ENCODE measurements around the gene TMEM61. TPM values are rescaled to one million over a fixed set of nuclear protein-coding genes. Genes with fewer than 3 reads are reported as not detected.
A peak's percentile ranks its signal among the peaks of the same experiment; 100 is the strongest.
"Not testable (repeated sequence)": the region's sequence is repeated elsewhere in the genome, so short reads cannot be mapped to it uniquely, and the experiment has no call there.

Gene TMEM61
- total RNA-seq, 2 donors from 2014 or later: not detected

DNA sequence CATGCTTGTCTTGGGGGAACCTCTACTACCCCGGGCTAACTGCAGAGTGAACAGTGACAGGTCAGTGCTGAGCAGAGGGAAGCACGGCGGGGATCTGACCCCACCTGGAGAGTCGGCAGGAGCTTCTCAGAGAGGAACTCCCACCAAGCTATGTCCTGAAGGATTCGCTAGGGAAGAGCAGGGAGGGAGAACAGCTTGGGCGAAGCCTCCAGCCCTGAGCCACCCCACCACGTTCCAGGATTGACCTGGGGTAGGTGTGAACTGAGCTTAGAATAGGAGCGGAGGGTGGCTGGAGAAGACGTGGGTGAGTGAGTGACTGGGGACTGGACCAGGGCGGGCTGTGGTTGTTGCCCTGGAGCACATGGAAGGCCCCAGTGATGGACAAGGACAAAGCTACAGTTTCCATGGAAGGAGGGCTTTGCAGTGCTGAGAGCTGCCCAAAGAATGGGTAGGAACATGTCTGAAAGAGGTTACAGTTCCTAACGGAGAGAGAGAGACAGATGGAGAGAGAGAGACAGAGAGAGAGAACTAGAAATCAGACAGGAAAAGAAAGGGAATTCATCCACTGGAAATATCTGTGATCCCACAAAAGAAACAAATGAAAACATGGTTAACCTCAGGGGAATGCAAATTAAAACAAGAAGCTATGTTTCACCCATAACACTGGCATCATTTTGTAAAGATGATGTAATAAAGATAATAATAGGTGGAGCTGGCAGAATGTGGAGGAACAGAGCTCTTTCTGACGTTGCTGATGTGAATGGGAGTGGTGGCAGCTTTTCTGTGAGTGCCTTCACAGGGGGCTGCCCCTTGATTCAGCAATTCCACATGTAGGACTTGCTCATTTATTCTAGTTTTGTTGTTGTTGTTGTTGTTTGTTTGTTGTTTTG, 35.5 kb downstream of the TMEM61 start:
- no peaks in the 10 kb centered on the region for H3K4me1 Mint-ChIP-seq
- no peak overlapping the region for H3K27ac Mint-ChIP-seq
- H3K36me3 Mint-ChIP-seq (ENCODE audit: low read depth): no peaks in the 10 kb centered on the region
- H3K9me3 Mint-ChIP-seq: no peaks in the 10 kb centered on the region
- no peak for ATAC-seq (replicated peaks)
- H3K27me3 Mint-ChIP-seq: peaks cover 21% of the 10 kb centered on the region
- no peak overlapping the region for H3K4me3 Mint-ChIP-seq

DNA sequence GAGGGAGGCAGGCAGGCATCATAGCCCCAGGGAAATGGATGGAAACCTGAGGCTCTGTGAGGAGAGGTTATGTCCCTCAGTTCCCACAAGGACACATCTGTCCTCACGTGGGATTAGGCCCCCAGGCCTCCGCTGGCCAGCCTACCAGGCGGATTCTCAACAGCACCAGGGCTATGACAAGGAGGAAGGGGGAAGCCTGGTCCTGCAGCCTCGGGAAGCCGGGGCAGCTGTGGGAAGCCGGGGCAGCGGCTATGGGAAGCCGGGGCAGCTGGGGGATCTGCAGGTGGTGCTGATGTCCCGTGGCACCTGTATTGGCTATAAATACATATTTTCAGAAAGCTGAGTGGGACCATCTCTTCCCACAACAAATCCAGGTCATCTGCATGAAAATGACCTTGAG, 38.0 kb downstream of the TMEM61 start:
- no peaks in the 10 kb centered on the region for H3K4me1 Mint-ChIP-seq
- H3K27ac Mint-ChIP-seq: no peak overlapping the region
- no peaks in the 10 kb centered on the region for H3K36me3 Mint-ChIP-seq (ENCODE audit: low read depth)

DNA sequence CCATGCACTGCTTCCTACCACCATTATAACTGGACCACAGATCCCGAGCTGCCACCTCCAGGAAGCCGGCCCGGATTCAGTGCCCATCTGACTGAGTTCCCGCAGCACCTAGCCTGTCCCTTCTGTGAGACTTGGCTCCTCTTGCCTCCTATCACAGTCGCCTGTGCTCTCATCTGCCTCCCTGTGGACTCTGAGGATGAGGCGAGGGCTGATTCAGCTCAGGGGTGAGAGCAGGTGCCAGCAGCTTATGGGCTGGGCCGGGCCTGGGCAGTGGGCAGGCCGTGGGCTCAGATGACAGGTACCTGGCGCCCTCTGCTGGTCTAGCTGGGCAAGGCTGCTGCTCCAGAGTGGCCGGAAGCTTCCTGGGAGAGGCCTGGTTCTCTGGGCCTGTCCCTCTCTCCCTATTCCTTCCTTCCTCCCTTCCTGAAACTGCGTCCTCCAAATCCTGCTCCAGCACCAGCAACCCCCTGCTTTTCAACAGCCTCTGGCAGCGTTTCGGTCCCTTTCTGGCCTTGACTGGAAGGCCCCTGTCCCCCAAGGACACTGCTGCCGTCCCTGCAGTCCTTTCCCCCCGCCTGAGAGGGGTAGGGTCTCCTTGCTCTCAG, 41.6 kb downstream of the TMEM61 start:
- Mint-ChIP-seq H3K27ac (no peak overlapping the region), H3K36me3 (ENCODE audit: low read depth) (no peaks in the 10 kb centered on the region), H3K9me3 (no peaks in the 10 kb centered on the region), H3K4me1 (no peaks in the 10 kb centered on the region), H3K27me3 (peaks cover 13% of the 10 kb centered on the region), H3K4me3 (no peak overlapping the region)
- peak; percentile 99 for ATAC-seq (replicated peaks)

More for the DNA sequence above, 38.0 kb downstream of the TMEM61 start:
- Mint-ChIP-seq H3K4me3 (no peak overlapping the region), H3K9me3 (no peaks in the 10 kb centered on the region), H3K27me3 (peaks cover 24% of the 10 kb centered on the region)
- ATAC-seq (replicated peaks): no peak

DNA sequence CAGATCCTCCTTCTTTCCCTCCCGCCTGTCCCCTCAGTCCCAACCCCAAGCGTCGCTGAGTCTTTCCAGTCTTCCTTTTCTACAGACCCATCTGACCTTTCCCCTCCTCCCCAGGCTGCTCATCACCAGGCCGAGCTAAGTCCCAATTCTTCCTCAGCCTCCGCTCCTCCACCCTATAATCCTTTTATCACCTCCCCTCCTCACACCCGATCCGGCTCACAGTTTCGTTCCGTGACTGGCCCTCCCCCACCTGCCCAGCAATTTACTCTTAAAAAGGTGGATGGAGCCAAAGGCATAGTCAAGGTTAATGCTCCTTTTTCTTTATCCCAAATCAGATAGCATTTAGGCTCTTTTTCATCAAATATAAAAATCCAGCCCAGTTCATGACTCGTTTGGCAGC, 43.7 kb downstream of the TMEM61 start:
- not testable (repeated sequence) for H3K36me3 Mint-ChIP-seq (ENCODE audit: low read depth); H3K9me3 Mint-ChIP-seq; H3K4me1 Mint-ChIP-seq; ATAC-seq (replicated peaks); H3K4me3 Mint-ChIP-seq
- Mint-ChIP-seq H3K27ac (peak overlapping the region; percentile 32), H3K27me3 (peaks cover 13% of the 10 kb centered on the region)

DNA sequence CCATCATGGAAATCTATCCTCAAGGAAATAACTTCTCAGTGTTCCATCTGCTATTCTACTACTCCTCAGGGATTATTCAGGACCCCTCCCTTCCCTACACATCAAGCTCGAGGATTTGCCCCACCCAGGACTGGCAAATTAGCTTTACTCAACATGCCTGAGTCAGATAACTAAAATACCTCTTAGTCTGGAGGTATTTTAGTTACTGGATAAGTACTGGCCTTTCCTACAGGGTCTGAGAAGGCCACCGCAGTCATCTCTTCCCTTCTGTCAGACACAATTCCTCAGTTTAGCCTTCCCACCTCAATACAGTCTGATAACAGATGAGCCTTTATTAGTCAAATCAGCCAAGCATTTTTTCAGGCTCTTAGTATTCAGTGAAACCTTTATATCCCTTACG, 46.3 kb downstream of the TMEM61 start:
- H3K27me3 Mint-ChIP-seq: peaks cover 18% of the 10 kb centered on the region
- ATAC-seq (replicated peaks); H3K4me1 Mint-ChIP-seq; H3K9me3 Mint-ChIP-seq; H3K4me3 Mint-ChIP-seq; H3K27ac Mint-ChIP-seq; H3K36me3 Mint-ChIP-seq (ENCODE audit: low read depth): not testable (repeated sequence)

DNA sequence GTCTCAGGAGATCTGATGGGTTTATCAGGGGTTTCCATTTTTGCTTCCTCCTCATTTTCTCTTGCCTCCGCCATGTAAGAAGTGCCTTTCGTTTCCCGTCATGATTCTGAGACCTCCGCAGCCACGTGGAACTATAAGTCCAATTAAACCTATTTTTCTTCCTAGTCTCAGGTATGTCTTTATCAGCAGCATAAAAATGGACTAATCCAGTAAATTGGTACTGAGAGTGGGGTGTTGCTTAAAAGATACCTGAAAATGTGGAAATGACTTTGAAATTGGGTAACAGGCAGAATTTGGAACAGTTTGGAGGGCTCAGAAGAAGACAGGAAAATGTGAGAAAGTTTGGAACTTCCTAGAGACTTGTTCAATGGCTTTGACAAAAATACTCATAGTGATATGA, 50.7 kb downstream of the TMEM61 start:
- not testable (repeated sequence) for H3K36me3 Mint-ChIP-seq (ENCODE audit: low read depth); H3K27ac Mint-ChIP-seq; ATAC-seq (replicated peaks)

DNA sequence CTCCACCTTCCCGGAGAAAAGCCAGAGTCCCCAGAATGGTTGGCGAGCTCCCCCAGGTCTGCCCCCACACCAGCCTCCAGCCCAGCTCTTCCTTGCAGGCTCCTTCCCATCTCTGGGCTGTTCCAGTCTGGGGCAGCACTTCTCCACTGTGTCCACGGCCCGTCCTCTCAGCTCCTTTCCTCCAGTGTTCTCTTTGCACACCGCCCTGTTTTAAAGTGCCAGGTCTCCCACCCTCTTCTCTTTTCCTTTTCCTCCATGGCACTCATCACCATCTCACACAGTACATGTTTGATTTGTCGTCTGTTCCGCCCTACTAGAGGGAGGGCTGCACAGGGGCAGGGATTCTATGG, 52.8 kb downstream of the TMEM61 start:
- H3K27me3 Mint-ChIP-seq: peaks cover 57% of the 10 kb centered on the region
- H3K9me3 Mint-ChIP-seq: no peaks in the 10 kb centered on the region
- H3K4me3 Mint-ChIP-seq: no peak overlapping the region
- H3K4me1 Mint-ChIP-seq: no peaks in the 10 kb centered on the region
- H3K36me3 Mint-ChIP-seq (ENCODE audit: low read depth): no peaks in the 10 kb centered on the region
- no peak for ATAC-seq (replicated peaks)
- no peak overlapping the region for H3K27ac Mint-ChIP-seq

More for the DNA sequence above, 50.7 kb downstream of the TMEM61 start:
- not testable (repeated sequence) for H3K4me1 Mint-ChIP-seq, H3K4me3 Mint-ChIP-seq, H3K9me3 Mint-ChIP-seq
- peaks cover 41% of the 10 kb centered on the region for H3K27me3 Mint-ChIP-seq

DNA sequence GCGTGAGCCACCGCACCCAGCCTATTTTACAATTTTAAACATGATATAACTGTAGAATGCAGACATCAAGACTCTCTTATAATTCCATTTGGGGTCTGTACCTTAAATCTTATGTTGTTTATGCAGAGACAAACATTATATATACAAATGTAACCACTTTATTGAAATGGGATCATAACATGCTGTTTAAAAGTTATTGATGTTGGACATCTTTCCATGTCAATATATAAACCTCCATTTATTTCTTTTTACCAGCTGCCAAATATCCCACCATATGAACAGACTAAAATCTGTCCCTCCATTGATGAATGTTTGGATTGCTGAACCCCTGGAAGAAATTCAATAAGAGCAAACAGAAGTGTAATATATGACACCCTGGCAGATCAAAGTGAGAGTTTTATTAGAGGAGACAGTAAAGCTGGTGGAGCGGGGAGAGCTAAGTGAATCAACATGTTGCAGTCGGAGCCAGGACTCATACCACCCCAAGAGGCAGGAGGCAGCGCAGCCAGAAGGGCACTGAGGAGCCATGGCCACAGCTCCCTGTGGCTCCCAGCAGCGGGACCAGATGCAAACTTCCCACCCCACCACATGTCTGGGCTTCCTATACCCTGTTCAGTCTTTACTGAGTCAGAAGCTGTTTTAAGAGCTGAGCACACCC, 54.2 kb downstream of the TMEM61 start:
- Mint-ChIP-seq H3K27ac (no peak overlapping the region), H3K27me3 (peaks cover 69% of the 10 kb centered on the region), H3K4me1 (no peaks in the 10 kb centered on the region), H3K9me3 (no peaks in the 10 kb centered on the region), H3K4me3 (no peak overlapping the region), H3K36me3 (ENCODE audit: low read depth) (no peaks in the 10 kb centered on the region)
- no peak for ATAC-seq (replicated peaks)

DNA sequence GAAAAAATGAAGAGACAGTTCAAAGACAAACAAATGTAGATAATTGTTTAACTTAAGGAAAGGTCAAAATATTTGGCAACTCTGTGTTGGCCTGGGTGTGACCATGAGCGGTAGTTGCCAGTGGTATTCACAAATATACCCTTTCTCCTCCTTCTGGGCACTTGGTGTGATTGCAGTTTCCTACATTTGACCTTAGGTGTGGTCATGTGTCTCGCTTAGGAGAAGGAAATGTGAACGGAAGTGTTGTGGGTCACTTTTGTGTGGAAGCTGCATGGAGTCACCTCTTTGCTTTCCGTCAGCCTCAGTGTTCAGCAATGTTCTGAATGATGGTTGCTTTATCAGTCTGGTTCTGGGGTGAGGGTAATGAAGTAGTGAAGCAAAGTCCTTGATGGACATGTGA, 55.5 kb downstream of the TMEM61 start:
- H3K27me3 Mint-ChIP-seq: peaks cover 70% of the 10 kb centered on the region
- no peak overlapping the region for H3K4me3 Mint-ChIP-seq
- no peaks in the 10 kb centered on the region for H3K36me3 Mint-ChIP-seq (ENCODE audit: low read depth)
- no peaks in the 10 kb centered on the region for H3K4me1 Mint-ChIP-seq
- no peak overlapping the region for H3K27ac Mint-ChIP-seq
- H3K9me3 Mint-ChIP-seq: no peaks in the 10 kb centered on the region
- no peak for ATAC-seq (replicated peaks)

DNA sequence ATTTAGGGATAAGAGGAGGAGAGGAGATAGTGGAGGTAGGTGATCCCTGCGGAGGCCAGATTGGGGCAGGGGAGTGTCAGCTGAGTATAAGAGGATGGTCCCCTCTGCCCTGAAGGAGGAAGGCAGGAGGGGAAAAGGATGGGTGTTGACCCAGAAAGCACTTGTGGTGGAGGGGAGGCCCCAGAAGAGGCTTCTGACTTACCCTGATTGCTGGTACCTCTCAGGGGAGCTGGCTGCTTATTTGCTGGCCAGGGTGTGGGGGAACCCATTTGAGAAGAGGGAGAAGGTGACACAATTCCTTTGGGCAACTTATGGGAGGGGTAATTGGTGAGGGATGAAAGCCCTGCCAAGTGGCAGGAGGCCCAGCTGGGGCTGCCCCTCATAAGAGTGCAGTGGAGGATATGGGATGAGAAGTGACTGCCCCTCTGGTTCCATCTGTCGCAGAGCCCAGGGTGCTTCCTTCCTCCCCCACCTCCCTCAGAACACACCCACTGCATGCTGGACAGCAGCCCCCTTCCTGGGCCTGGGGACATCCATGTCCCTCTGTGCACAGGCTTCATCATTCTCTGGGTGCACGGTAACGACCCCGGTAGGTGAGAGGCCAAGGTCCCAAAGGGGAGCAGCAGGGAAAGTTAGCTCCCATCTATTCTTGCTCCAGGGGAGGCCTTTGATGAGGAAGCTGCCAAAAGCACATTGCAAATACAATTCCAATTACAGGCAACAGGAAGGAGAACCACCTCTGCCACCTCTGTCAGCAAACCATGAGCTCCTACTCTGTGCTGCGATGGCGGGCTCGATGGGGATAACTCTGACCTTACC, 57.5 kb downstream of the TMEM61 start:
- H3K27ac Mint-ChIP-seq: no peak overlapping the region
- no peaks in the 10 kb centered on the region for H3K36me3 Mint-ChIP-seq (ENCODE audit: low read depth)
- peaks cover 70% of the 10 kb centered on the region for H3K27me3 Mint-ChIP-seq
- H3K4me1 Mint-ChIP-seq: no peaks in the 10 kb centered on the region
- ATAC-seq (replicated peaks): no peak
- no peak overlapping the region for H3K4me3 Mint-ChIP-seq
- no peaks in the 10 kb centered on the region for H3K9me3 Mint-ChIP-seq

DNA sequence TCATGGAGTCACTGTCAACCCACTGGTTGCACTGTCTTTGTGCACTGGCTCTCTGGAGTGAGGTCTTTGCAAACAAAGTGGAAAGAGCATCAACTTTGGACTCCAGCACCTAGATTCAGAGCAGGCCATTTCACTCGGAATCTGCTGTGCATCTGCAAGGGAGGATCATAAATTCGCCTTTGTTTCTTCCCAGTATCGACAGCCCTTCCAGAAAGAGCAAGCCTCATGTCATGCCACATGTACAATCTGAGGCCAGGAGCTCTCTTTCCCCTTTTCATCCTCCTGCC, 58.1 kb downstream of the TMEM61 start:
- ATAC-seq (replicated peaks): no peak
- Mint-ChIP-seq H3K36me3 (ENCODE audit: low read depth) (no peaks in the 10 kb centered on the region), H3K9me3 (no peaks in the 10 kb centered on the region), H3K27me3 (peaks cover 65% of the 10 kb centered on the region), H3K27ac (no peak overlapping the region), H3K4me3 (no peak overlapping the region), H3K4me1 (no peaks in the 10 kb centered on the region)

DNA sequence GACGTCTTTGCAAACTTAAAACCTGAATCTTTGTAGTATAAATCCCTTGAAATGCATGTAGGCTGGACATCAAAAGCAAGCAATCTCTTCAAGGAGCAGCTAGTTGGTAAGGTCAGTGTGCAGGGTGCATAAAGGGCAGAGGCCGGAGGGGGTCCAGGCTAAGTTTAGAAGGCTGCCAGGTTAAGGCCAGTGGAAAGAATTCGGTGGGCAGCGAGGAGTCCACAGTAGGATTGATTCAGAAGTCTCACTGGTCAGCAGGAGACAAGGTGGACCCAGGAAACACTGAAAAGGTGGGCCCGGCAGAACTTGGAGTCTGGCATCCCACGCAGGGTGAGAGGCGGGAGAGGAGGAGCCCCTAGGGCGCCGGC, 58.5 kb downstream of the TMEM61 start:
- no peak overlapping the region for H3K27ac Mint-ChIP-seq
- no peak overlapping the region for H3K4me3 Mint-ChIP-seq
- peaks cover 64% of the 10 kb centered on the region for H3K27me3 Mint-ChIP-seq
- no peaks in the 10 kb centered on the region for H3K36me3 Mint-ChIP-seq (ENCODE audit: low read depth)
- H3K9me3 Mint-ChIP-seq: no peaks in the 10 kb centered on the region
- H3K4me1 Mint-ChIP-seq: no peaks in the 10 kb centered on the region
- ATAC-seq (replicated peaks): no peak

DNA sequence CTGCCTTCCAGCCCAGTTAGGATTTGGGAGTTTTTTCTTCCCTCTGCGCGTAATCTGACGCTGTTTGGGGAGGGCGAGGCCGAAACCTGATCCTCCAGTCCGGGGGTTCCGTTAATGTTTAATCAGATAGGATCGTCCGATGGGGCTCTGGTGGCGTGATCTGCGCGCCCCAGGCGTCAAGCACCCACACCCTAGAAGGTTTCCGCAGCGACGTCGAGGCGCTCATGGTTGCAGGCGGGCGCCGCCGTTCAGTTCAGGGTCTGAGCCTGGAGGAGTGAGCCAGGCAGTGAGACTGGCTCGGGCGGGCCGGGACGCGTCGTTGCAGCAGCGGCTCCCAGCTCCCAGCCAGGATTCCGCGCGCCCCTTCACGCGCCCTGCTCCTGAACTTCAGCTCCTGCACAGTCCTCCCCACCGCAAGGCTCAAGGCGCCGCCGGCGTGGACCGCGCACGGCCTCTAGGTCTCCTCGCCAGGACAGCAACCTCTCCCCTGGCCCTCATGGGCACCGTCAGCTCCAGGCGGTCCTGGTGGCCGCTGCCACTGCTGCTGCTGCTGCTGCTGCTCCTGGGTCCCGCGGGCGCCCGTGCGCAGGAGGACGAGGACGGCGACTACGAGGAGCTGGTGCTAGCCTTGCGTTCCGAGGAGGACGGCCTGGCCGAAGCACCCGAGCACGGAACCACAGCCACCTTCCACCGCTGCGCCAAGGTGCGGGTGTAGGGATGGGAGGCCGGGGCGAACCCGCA, 59.1 kb downstream of the TMEM61 start, which contains the start of gene PCSK9:
TSS of gene PCSK9 (plus strand) at position 207 of the 741 bp plus-strand sequence. CDS start at position 497, 290 bp downstream.
- Mint-ChIP-seq H3K36me3 (ENCODE audit: low read depth) (no peaks in the 10 kb centered on the region), H3K4me1 (no peaks in the 10 kb centered on the region), H3K9me3 (no peaks in the 10 kb centered on the region), H3K4me3 (no peak within 1 kb of the TSS), H3K27me3 (peaks cover 61% of the 10 kb centered on the region), H3K27ac (no peak within 1 kb of the TSS)
- no peak for ATAC-seq (replicated peaks)

Data from activated T-helper 17 cell treated with anti-CD3 and anti-CD28 coated beads, Interleukin-2, amount 50 U/mL, for 72 hours (primary cell).